ENCODE results near the gene ELOVL2.

DNA sequence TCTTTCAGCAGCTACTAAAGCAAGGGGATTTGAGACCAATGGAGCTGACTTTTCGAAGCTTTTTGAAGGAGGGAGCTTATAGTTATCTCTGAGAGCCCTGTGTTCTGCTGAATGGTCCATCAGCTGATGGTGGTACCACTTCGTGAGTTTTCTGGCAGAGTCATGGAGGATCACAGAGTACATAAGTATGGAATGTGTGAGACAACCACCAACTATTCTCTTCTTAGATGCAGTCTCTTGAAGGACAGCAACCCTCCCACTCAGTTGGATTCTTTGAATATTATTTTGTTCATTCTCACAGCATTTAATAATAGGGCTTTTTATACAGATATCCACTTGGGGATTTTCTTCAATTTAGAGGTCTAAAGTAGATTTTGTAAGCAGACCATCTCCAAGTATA lies 75.3 kb downstream of the ELOVL2 start:
- no peak for TF ChIP-seq EZH2 (IDR thresholded peaks at IDR 0.05; ENCODE audit: borderline replicate concordance)
- no peak for TF ChIP-seq EZH2phosphoT487 (IDR thresholded peaks at IDR 0.05; ENCODE audit: low read depth, severe bottlenecking, unreplicated experiment)
- TF ChIP-seq, protein P1, sequence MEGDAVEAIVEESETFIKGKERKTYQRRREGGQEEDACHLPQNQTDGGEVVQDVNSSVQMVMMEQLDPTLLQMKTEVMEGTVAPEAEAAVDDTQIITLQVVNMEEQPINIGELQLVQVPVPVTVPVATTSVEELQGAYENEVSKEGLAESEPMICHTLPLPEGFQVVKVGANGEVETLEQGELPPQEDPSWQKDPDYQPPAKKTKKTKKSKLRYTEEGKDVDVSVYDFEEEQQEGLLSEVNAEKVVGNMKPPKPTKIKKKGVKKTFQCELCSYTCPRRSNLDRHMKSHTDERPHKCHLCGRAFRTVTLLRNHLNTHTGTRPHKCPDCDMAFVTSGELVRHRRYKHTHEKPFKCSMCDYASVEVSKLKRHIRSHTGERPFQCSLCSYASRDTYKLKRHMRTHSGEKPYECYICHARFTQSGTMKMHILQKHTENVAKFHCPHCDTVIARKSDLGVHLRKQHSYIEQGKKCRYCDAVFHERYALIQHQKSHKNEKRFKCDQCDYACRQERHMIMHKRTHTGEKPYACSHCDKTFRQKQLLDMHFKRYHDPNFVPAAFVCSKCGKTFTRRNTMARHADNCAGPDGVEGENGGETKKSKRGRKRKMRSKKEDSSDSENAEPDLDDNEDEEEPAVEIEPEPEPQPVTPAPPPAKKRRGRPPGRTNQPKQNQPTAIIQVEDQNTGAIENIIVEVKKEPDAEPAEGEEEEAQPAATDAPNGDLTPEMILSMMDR (IDR thresholded peaks at IDR 0.05; ENCODE audit: poor library complexity): no peak

Data from hepatocyte (in vitro differentiated cells).